Prostate gland (tissue), 2 donors: ENCODE measurements around the gene SPATA2L. TPM values are rescaled to one million over a fixed set of nuclear protein-coding genes. Genes with fewer than 3 reads are reported as not detected.
"Not testable (repeated sequence)": the region's sequence is repeated elsewhere in the genome, so short reads cannot be mapped to it uniquely, and the experiment has no call there.

ENCODE experiments used
- DNase-seq: peaks from one replicate; pipeline ENCODE4 v3.0.0-alpha.2; 2019; ENCODE audit warnings: low spot score
- H3K27ac ChIP-seq, 2 donors: fragments of 200-600 bp; sonication (generic); 2 replicates each; pipeline ENCODE4 v1.5.1; 2017 to 2019
- H3K27me3 ChIP-seq: fragments of 200-600 bp; sonication (generic); replicated peaks from 2 replicates; pipeline ENCODE4 v1.5.1; 2019; ENCODE audit not compliant: insufficient read depth
- H3K36me3 ChIP-seq, 2 donors: fragments of 200-600 bp; sonication (generic); 1 replicate in 1 of 2; 2 replicates in 1 of 2; pipeline versions ENCODE4 v1.5.1 to v1.8.1; 2017 to 2019
- H3K4me1 ChIP-seq: fragments of 200-600 bp; sonication (generic); replicated peaks from 2 replicates; pipeline ENCODE4 v1.5.1; 2019
- H3K4me3 ChIP-seq, 2 donors: fragments of 200-600 bp; sonication (generic); 2 replicates each; pipeline ENCODE4 v1.5.1; 2017 to 2019
- H3K9me3 ChIP-seq: fragments of 200-600 bp; sonication (generic); 2 replicates; pipeline ENCODE4 v1.5.1; 2017
- POLR2A ChIP-seq: fragments of 450-650 bp; IDR thresholded peaks from one replicate; pipeline ENCODE4 v1.6.1; 2016; ENCODE audit warnings: antibody characterized with exemption, mild to moderate bottlenecking
- POLR2AphosphoS5 ChIP-seq: sonication (generic); formaldehyde crosslinking; IDR thresholded peaks from one replicate; pipeline ENCODE4 v1.6.1; 2017; ENCODE audit warnings: antibody characterized with exemption
- WGBS: methylation state at CpG from one replicate; pipeline ENCODE4 v1.1.5; 2018; 5-methylcytosine and 5-hydroxymethylcytosine counted together
- intact Hi-C: fragments of 100-400 bp; cut with DNase I; formaldehyde crosslinking; loops from one replicate; pipeline ENCODE4 v1.14.2; 2022
- total RNA-seq, 2 donors: library from RNA; depleted of rRNA; stranded (reverse); fragments of >200 nt; gene quantifications; one replicate each; pipeline ENCODE4 v1.1.0, GENCODE V29; 2016
- TF ChIP-seq, protein P1 (sequence below), 4 experiments: fragments of 200-600 bp in 2 of 4; fragments of 450-650 bp in 2 of 4; sonication (generic) in 2 of 4; IDR thresholded peaks; 1 replicate in 3 of 4; 2 replicates in 1 of 4; pipeline ENCODE4 v1.5.1; 2016 to 2019; ENCODE audit warnings: antibody characterized with exemption in 4 of 4, mild to moderate bottlenecking in 2 of 4, moderate library complexity in 2 of 4

SPATA2L gene
- total RNA-seq, 2 donors from 2014 or later, result 15.6 to 19.7 TPM

DNA sequence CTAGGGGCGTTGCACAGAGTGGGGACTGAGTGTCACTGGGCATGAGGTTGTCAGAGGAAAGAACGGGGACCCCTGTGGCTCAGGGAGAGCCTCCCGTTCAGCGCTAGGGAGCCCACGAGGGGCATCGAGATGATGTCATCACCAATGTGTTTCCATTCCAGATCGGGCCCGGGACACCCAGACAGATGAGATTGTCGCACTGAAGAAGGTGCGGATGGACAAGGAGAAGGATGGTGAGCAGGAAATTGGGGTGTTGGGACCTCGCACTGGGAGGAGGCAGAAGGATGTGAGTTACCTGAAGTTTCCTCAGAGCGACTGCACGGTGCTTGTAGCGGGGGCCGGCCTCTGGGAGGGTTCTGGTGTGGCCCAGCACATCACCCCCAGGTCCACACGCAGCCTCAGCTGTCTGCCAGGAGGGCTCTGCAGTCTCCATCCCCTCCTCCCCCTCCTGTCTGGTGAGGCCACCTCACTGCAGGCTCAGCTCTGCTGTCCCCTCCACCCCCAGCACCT lies 11.1 kb downstream of the SPATA2L start:
- no peak for DNase-seq
- Histone ChIP-seq H3K4me3 (no peak overlapping the region), H3K27me3 (no peaks in the 10 kb centered on the region), H3K9me3 (no peaks in the 10 kb centered on the region), H3K27ac (no peak overlapping the region), H3K4me1 (no peaks in the 10 kb centered on the region), H3K36me3 (peaks cover 0 to 5% of the 10 kb centered on the region in 2 donors)
- intact Hi-C loops, result no loop called here
- TF ChIP-seq, protein P1, sequence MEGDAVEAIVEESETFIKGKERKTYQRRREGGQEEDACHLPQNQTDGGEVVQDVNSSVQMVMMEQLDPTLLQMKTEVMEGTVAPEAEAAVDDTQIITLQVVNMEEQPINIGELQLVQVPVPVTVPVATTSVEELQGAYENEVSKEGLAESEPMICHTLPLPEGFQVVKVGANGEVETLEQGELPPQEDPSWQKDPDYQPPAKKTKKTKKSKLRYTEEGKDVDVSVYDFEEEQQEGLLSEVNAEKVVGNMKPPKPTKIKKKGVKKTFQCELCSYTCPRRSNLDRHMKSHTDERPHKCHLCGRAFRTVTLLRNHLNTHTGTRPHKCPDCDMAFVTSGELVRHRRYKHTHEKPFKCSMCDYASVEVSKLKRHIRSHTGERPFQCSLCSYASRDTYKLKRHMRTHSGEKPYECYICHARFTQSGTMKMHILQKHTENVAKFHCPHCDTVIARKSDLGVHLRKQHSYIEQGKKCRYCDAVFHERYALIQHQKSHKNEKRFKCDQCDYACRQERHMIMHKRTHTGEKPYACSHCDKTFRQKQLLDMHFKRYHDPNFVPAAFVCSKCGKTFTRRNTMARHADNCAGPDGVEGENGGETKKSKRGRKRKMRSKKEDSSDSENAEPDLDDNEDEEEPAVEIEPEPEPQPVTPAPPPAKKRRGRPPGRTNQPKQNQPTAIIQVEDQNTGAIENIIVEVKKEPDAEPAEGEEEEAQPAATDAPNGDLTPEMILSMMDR (IDR thresholded peaks at IDR 0.05), result no peak
- TF ChIP-seq POLR2A (no peak), POLR2AphosphoS5 (no peak)
- 90% methylated on average over 16 of the region's 16 CpGs for WGBS

DNA sequence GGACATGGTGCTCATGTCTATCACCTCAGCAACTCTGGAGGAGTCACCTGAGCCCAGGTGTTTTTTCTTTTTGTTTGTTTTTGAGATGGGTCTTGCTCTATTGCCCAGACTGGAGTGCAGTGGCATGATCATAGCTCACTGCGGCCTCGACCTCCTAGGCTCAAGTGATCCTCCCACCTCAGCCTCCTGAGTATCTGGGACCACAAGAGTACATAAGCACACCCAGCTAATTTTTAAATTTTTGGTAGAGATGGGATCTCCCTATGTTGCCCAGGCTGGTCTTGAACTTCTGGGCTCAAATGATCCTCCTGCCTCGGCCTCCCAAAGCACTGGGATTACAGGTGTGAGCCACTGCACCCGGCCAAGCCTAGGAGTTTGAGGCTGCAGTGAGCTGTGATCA lies 11.9 kb downstream of the SPATA2L start:
- intact Hi-C loops, H3K27me3 ChIP-seq, H3K36me3 ChIP-seq, H3K4me3 ChIP-seq, H3K27ac ChIP-seq, H3K9me3 ChIP-seq, H3K4me1 ChIP-seq, DNase-seq: not testable (repeated sequence)
- WGBS, result 98% methylated on average over 4 of the region's 4 CpGs

- 90% methylated on average over 13 of the region's 13 CpGs for WGBS
- intact Hi-C loops, result no loop called here
- Histone ChIP-seq H3K36me3 (peaks cover 0 to 5% of the 10 kb centered on the region in 2 donors), H3K27me3 (no peaks in the 10 kb centered on the region), H3K27ac (no peak overlapping the region), H3K4me1 (no peaks in the 10 kb centered on the region), H3K4me3 (no peak overlapping the region), H3K9me3 (no peaks in the 10 kb centered on the region)
- TF ChIP-seq POLR2A (no peak), POLR2AphosphoS5 (no peak)
- TF ChIP-seq, protein P1 (IDR thresholded peaks at IDR 0.05), result no peak
- no peak for DNase-seq
Observed at GRCh38 chr16:89689142-89689541, 12.4 kb downstream of the SPATA2L start.

- DNase-seq, result no peak
- intact Hi-C loops, result no loop called here
- Histone ChIP-seq H3K4me3 (no peak overlapping the region), H3K36me3 (peaks cover 0 to 4% of the 10 kb centered on the region in 2 donors), H3K27ac (no peak overlapping the region), H3K9me3 (no peaks in the 10 kb centered on the region), H3K27me3 (no peaks in the 10 kb centered on the region), H3K4me1 (no peaks in the 10 kb centered on the region)
- TF ChIP-seq POLR2A (no peak), POLR2AphosphoS5 (no peak)
- TF ChIP-seq, protein P1 (IDR thresholded peaks at IDR 0.05), result no peak
- 89% methylated on average over 5 of the region's 5 CpGs for WGBS
Observed at GRCh38 chr16:89688395-89688794, 13.1 kb downstream of the SPATA2L start.

DNA sequence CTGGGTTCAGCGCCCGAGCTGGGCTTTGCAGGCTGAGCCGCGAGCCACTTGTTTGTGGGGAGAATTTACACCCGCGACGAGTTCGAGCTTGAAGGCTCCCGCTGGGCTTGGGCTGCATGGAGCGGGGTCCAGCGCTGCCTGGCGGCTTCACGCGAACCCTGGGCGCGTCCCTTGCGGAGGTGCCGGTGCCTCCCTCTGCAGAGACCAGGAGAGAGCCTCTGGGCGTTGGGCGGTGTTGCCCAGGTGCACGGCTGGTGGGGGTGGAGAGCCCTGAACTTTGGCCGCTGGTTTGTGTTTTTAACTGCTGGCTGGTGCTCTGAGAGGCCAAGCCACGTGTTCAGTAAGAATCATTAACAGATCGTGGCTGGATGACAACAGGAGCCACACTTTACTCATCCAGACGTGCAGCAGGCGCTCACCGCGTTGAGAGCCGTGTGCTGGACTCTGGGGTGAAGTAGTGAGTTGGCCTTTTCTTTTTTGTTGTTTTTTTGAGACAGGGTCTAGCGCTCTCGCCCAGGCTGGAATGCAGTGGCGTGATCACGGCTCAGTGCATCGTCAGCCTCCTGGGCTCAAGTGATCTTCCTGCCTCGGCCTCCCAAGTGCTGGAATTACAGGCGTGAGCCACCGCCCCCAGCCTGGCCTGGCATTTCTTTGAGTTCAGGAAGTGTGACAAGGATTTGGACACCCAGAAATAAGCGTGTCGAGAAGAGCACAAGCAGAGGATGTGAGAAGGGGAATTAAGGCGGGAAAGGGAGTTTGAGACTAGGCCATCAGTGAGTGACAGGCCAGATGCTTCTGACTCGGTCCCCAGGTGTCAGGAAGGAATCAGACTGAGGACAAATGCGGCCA lies 14.2 kb downstream of the SPATA2L start:
- H3K27me3 ChIP-seq, result no peaks in the 10 kb centered on the region
- peak overlapping the region; percentile 73 to 76 for H3K4me3 ChIP-seq
- no peaks in the 10 kb centered on the region for H3K4me1 ChIP-seq
- H3K36me3 ChIP-seq, result no peaks in the 10 kb centered on the region
- TF ChIP-seq, protein P1 (IDR thresholded peaks at IDR 0.05), result no peak
- TF ChIP-seq POLR2A, result no peak
- no peak for TF ChIP-seq POLR2AphosphoS5
- 8% methylated on average over 41 of the region's 42 CpGs for WGBS
- no peak for DNase-seq
- H3K27ac ChIP-seq, result peak overlapping the region; percentile 89 to 91
- no peaks in the 10 kb centered on the region for H3K9me3 ChIP-seq
- intact Hi-C loops, result no loop called here
